Neuronal stem cell (in vitro differentiated cells): Measurements from ENCODE around the gene MRGPRF.

Experiments
- DNase-seq: peaks from one replicate; pipeline ENCODE4 v3.0.0-alpha.2; 2013; ENCODE audit warnings: low spot score
- H2AFZ ChIP-seq: one replicate; pipeline ENCODE4 v1.6.1; 2013; ENCODE audit warnings: mild to moderate bottlenecking, low read length, inconsistent platforms
- H2AK5ac ChIP-seq: 2 replicates; pipeline ENCODE4 v1.6.1; 2013; ENCODE audit warnings: low read depth, mild to moderate bottlenecking, inconsistent platforms, low read length, moderate library complexity, mixed read lengths
- H2BK120ac ChIP-seq: 2 replicates; pipeline ENCODE4 v1.6.1; 2013; ENCODE audit warnings: low read depth, mild to moderate bottlenecking, inconsistent platforms, low read length, moderate library complexity, mixed read lengths
- H2BK12ac ChIP-seq: one replicate; pipeline ENCODE4 v1.6.1; 2013; ENCODE audit warnings: low read length, inconsistent platforms
- H2BK15ac ChIP-seq: 2 replicates; pipeline ENCODE4 v1.6.1; 2013; ENCODE audit warnings: mild to moderate bottlenecking, low read length, inconsistent platforms, mixed read lengths
- H2BK5ac ChIP-seq: one replicate; pipeline ENCODE4 v1.6.1; 2013; ENCODE audit warnings: inconsistent platforms, mild to moderate bottlenecking, low read length, moderate library complexity
- H3K14ac ChIP-seq: one replicate; pipeline ENCODE4 v1.6.1; 2013; ENCODE audit warnings: low read length, inconsistent platforms
- H3K18ac ChIP-seq: 2 replicates; pipeline ENCODE4 v1.6.1; 2013; ENCODE audit warnings: low read length, inconsistent platforms
- H3K23ac ChIP-seq: 2 replicates; pipeline ENCODE4 v1.6.1; 2013; ENCODE audit warnings: low read depth, mild to moderate bottlenecking, mixed read lengths, low read length, inconsistent platforms; ENCODE audit not compliant: poor library complexity
- H3K27ac ChIP-seq: replicated peaks from 3 replicates; pipeline ENCODE4 v1.5.1; 2013; ENCODE audit warnings: low read length, inconsistent platforms
- H3K27me3 ChIP-seq, 3 experiments: 2 replicates each; pipeline ENCODE4 v1.6.1; 2013; ENCODE audit warnings: low read length in 3 of 3, mild to moderate bottlenecking in 2 of 3, inconsistent platforms in 1 of 3, low read depth in 1 of 3, mixed read lengths in 1 of 3, moderate library complexity in 1 of 3; ENCODE audit not compliant: control insufficient read depth in 3 of 3, insufficient read depth in 3 of 3
- H3K36me3 ChIP-seq, 2 donors: replicated peaks in 1 of 2; 2 replicates each; pipeline ENCODE4 v1.6.1; 2013; ENCODE audit warnings: low read length in 2 of 2; ENCODE audit not compliant: control insufficient read depth in 2 of 2, insufficient read depth in 2 of 2
- H3K4ac ChIP-seq: 2 replicates; pipeline ENCODE4 v1.6.1; 2013; ENCODE audit warnings: inconsistent platforms, mild to moderate bottlenecking, low read length, moderate library complexity
- H3K4me1 ChIP-seq, 2 donors: 1 replicate in 1 of 2; 2 replicates in 1 of 2; pipeline ENCODE4 v1.6.1; 2013; ENCODE audit warnings: low read length in 2 of 2, low read depth in 1 of 2; ENCODE audit not compliant: control insufficient read depth in 2 of 2, insufficient read depth in 1 of 2
- H3K4me2 ChIP-seq: one replicate; pipeline ENCODE4 v1.6.1; 2013; ENCODE audit warnings: mild to moderate bottlenecking, low read length, inconsistent platforms; ENCODE audit not compliant: insufficient read depth, poor library complexity, severe bottlenecking
- H3K4me3 ChIP-seq, 2 donors: 2 replicates each; pipeline ENCODE4 v1.5.1; 2013; ENCODE audit warnings: low read length in 2 of 2, mild to moderate bottlenecking in 2 of 2, inconsistent platforms in 1 of 2, moderate library complexity in 1 of 2
- H3K79me1 ChIP-seq: one replicate; pipeline ENCODE4 v1.6.1; 2013; ENCODE audit warnings: low read depth, mild to moderate bottlenecking, inconsistent platforms, low read length, moderate library complexity
- H3K9ac ChIP-seq: one replicate; pipeline ENCODE4 v1.6.1; 2013; ENCODE audit warnings: mild to moderate bottlenecking, low read depth, low read length, inconsistent platforms; ENCODE audit not compliant: poor library complexity
- H3K9me3 ChIP-seq, 2 donors: replicated peaks in 1 of 2; 2 replicates each; pipeline versions ENCODE3 to v1.6.1; 2013; ENCODE audit warnings: low read length in 2 of 2, mild to moderate bottlenecking in 2 of 2, inconsistent platforms in 1 of 2, low read depth in 1 of 2, mixed read lengths in 1 of 2, moderate library complexity in 1 of 2; ENCODE audit not compliant: control insufficient read depth in 2 of 2, insufficient read depth in 1 of 2
- H4K8ac ChIP-seq: one replicate; pipeline ENCODE4 v1.6.1; 2013; ENCODE audit warnings: low read depth, mild to moderate bottlenecking, inconsistent platforms, low read length, moderate library complexity
- H4K91ac ChIP-seq: one replicate; pipeline ENCODE4 v1.6.1; 2013; ENCODE audit warnings: low read length, low read depth, mild to moderate bottlenecking, inconsistent platforms; ENCODE audit not compliant: poor library complexity
- whole genome bisulfite sequencing, 2 donors: extraction: QIAGEN DNeasy Blood & Tissue Kit; methylation state at CpG; one replicate each; pipeline ENCODE4 v1.1.7; 2013; ENCODE audit warnings: missing lambda C conversion rate in 2 of 2, mixed read lengths in 1 of 2; ENCODE audit not compliant: insufficient read length in 2 of 2, insufficient replicate concordance in 1 of 2; ENCODE audit errors: extremely low coverage in 2 of 2; 5-methylcytosine and 5-hydroxymethylcytosine counted together

The MRGPRF gene

DNA sequence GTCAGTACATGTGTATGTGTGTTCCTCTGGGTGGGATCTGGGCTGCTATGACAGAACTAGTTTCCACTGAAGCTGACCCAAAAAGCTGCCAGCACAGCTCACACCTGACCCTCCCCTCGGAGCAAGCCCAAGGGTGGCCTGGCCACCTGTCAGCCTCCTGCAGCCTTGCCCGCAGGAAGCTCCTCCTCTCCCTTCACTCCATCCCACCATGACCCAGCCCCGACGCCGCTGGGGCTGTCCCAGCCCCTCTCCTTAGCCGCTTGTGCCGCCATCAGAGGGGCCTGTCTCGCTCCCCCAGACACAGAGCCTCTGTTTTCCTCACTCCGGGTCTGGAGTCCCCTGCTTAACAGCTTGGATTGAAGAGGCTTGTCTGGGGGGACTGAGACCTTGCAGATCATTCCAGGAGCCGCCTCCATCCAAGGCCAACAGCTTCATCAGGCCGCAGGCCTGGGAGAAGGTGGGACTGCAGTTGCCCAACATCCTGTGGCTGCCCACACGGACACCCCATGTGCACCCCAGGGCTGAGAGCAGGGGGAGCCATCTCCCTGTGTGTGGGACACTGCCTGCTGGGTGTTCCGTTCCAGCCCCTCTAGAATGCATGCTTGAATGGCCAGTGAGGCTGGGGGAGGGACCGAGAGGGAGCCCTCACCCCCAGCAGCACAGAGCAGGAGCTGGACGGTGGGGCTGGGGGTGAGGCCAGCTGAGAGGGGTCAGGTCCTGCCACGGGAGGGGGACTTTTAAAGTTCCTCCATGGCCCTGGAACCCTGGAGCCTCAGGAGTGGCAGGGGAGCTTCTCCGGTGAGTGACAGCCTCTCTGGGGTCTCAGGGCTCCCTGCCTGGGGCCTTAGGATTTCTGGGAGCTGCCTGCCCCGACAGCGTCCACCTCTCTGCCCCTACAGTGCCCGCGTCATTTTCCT lies 696 bp downstream of the MRGPRF start:
- Histone ChIP-seq H3K36me3 (no peaks in the 10 kb centered on the region), H2AFZ (peak overlapping the region; percentile 86), H4K8ac (no peak overlapping the region), H3K23ac (peak overlapping the region; percentile 68), H2BK120ac (peak overlapping the region; percentile 73), H2AK5ac (peak overlapping the region; percentile 98), H3K4me2 (peak overlapping the region; percentile 78), H3K9me3 (no peaks in the 10 kb centered on the region), H4K91ac (no peak overlapping the region), H3K27me3 (peaks cover 0 to 70% (median 2%) of the 10 kb centered on the region in 3 experiments), H3K79me1 (peaks cover 2% of the 10 kb centered on the region), H3K18ac (peak overlapping the region; percentile 96), H3K4ac (peak overlapping the region; percentile 77), H3K14ac (peak overlapping the region; percentile 73), H3K4me1 (peaks cover 47 to 52% of the 10 kb centered on the region in 2 donors), H2BK15ac (peak overlapping the region; percentile 62), H3K4me3 (peak overlapping the region; percentile 15 to 21), H3K9ac (peak overlapping the region; percentile 64), H2BK12ac (peak overlapping the region; percentile 66), H3K27ac (no peak overlapping the region), H2BK5ac (peak overlapping the region; percentile 43)
- DNase-seq: no peak
- WGBS, 2 donors: no CpG with 5 or more reads among the region's 21 CpGs

DNA sequence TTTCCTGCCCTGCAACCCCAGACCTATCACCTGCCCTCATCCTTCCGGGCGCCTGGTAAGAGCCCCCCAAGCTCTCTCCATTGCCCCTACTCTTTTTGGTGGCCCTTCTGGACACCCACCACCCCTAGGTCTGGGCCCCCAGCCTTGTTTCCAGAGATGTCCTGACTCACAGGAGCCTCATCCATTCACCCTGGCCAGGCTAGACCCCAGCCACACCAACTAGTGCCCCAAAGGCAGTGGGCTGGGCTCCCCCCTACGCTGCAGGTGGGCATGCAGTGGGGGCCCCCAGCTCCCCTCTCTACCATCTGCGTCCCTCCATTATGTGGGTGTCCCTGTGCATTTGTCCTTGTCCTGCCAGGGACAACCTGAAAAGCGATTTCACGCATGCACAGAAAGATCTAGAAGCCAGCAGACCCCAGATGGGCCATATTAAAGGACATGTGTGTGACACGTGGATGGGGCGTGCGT lies 1.4 kb downstream of the MRGPRF start:
- peaks cover 0 to 73% (median 2%) of the 10 kb centered on the region in 3 experiments for H3K27me3 ChIP-seq

DNA sequence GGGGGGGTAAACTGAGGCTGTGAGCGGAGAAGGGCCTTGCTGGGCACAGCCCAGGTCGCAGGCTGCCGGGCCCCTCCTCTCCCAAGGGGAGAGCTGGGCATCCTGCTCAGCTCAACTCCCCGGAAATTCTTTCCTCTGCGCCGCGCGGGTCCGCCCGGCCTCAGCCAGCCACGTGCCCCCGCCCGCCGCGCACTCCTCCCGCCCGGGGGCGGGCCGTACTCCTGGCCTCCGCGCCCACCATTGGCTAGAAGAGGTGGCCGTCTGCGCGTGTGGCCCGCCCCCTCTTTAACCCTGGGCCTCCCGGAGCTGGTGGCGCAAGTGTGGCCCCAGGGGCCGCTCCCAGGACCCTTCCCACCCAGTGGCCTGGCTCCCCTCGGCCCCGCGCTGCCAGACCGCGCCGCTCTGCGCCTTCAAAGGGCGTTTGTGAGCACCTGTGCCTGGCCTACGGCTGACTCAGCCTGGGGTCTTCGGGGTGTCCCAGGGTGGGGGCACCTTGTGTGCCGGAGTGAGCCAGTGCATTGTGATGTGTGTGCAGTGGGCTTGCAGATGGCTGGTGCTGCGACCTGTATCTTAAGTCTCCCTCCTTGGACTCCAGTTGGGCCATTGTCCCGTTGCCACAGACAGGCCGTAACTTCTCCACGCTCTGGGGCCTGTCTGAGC lies 2.0 kb downstream of the MRGPRF start:
- DNase-seq: peak; percentile 67
- no peak overlapping the region for H3K14ac ChIP-seq
- peak overlapping the region in 1 of 2 donors; percentile 47 for H3K4me3 ChIP-seq

More for the DNA sequence above, 1.4 kb downstream of the MRGPRF start:
- no peak overlapping the region for H3K4ac ChIP-seq
- no peaks in the 10 kb centered on the region for H3K36me3 ChIP-seq
- H3K27ac ChIP-seq: no peak overlapping the region
- H3K18ac ChIP-seq: peak overlapping the region; percentile 96
- WGBS, 2 donors: no CpG with 5 or more reads among the region's 9 CpGs
- peak overlapping the region; percentile 99 for H4K8ac ChIP-seq
- H3K4me2 ChIP-seq: no peak overlapping the region
- no peak overlapping the region for H2BK12ac ChIP-seq
- H2AK5ac ChIP-seq: peak overlapping the region; percentile 98
- H2AFZ ChIP-seq: peak overlapping the region; percentile 86
- no peak for DNase-seq
- H3K9me3 ChIP-seq: peaks cover 0 to 2% of the 10 kb centered on the region in 2 donors
- peak overlapping the region; percentile 62 for H2BK15ac ChIP-seq
- H4K91ac ChIP-seq: peak overlapping the region; percentile 95
- peaks cover 47 to 54% of the 10 kb centered on the region in 2 donors for H3K4me1 ChIP-seq
- H3K23ac ChIP-seq: peak overlapping the region; percentile 29
- H3K4me3 ChIP-seq: no peak overlapping the region
- H3K9ac ChIP-seq: no peak overlapping the region
- H2BK5ac ChIP-seq: peak overlapping the region; percentile 43
- H3K79me1 ChIP-seq: peaks cover 2% of the 10 kb centered on the region
- H3K14ac ChIP-seq: no peak overlapping the region
- H2BK120ac ChIP-seq: peak overlapping the region; percentile 73

More for the DNA sequence above, 2.0 kb downstream of the MRGPRF start:
- Histone ChIP-seq H3K23ac (peak overlapping the region; percentile 25), H2AK5ac (peak overlapping the region; percentile 98), H3K27ac (no peak overlapping the region), H2BK5ac (peak overlapping the region; percentile 43), H3K9ac (peak overlapping the region; percentile 53), H4K8ac (peak overlapping the region; percentile 99), H3K79me1 (peaks cover 2% of the 10 kb centered on the region), H3K27me3 (peaks cover 0 to 73% (median 2%) of the 10 kb centered on the region in 3 experiments), H3K36me3 (no peaks in the 10 kb centered on the region), H3K18ac (peak overlapping the region; percentile 96), H3K9me3 (peaks cover 0 to 2% of the 10 kb centered on the region in 2 donors), H2AFZ (peak overlapping the region; percentile 86), H2BK120ac (peak overlapping the region; percentile 73), H3K4me2 (peak overlapping the region; percentile 55), H3K4me1 (peaks cover 47 to 54% of the 10 kb centered on the region in 2 donors), H3K4ac (peak overlapping the region; percentile 93), H4K91ac (peak overlapping the region; percentile 95), H2BK15ac (peak overlapping the region; percentile 100), H2BK12ac (peak overlapping the region; percentile 47)
- no CpG with 5 or more reads among the region's 43 CpGs for WGBS, 2 donors
